T47D (cell line): ENCODE measurements around the gene ZFP36.
"Not testable (repeated sequence)": the region's sequence is repeated elsewhere in the genome, so short reads cannot be mapped to it uniquely, and the experiment has no call there.

Experiments
- DNase-seq, 2 experiments: peaks; one replicate each; pipeline versions ENCODE4 v3.0.0 to v3.0.0-alpha.2; 2011 to 2012; ENCODE audit warnings: low read depth in 1 of 2, low spot score in 1 of 2
- JUND ChIP-seq: IDR thresholded peaks from 2 replicates; pipeline ENCODE4 v1.6.1; 2012; ENCODE audit warnings: low read depth
- in situ Hi-C: cut with HindIII; loops from 2 replicates; pipeline ENCODE4 v1.10.0; 2016; ENCODE audit warnings: low sequenced_read_pairs, low pct_unique_long_range_greater_than_20kb

The ZFP36 gene

DNA sequence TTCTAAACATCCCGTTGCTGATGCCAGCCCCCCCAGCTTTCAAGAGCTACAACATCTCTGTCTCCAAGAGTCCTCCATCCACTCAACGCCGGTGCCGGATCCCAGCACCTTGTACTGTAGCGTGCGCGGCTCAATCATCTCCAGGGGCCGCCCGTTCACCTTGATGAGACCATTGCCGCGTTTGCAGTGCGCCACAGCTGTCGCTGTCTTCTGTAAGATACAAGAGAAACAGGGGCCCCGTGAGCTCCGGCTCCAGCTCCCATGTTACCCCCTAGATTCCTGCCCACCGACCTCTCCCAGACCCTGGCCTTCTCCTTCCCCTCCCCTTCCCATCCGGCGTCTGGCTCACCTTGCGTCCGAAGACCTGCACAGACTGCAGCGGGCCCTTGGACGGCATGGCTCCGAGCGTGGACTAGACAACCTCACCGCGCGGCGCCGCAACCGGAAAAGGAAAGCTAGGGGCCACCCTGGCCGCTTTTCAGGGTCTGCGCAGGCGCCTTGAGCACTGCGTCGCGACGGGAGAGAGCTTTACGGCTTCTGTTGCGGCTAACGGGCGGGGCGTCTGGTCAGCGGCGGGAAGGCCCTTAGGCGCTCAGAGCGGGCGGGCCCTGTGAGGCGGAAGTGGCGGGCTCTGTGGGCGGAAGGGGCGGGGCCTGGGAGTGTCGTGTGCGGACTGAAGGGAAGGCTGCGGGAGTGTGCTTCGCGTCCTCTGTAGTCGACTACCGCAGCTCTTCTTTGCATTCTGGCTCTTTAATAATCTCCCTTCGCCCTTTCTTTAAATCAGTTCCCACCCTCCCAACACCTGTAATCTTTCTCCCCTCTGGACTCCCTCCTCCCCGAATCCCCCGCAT is 29.1 kb downstream of the ZFP36 start, which contains the start of gene RPS16:
Gene RPS16 (minus strand): TSS at position 451 of the 851 bp plus-strand sequence. CDS start 54 bp downstream, at position 397.
- in situ Hi-C loops, result no loop called here
- no peak for TF ChIP-seq JUND
- DNase-seq, result peak; percentile 56 to 96

DNA sequence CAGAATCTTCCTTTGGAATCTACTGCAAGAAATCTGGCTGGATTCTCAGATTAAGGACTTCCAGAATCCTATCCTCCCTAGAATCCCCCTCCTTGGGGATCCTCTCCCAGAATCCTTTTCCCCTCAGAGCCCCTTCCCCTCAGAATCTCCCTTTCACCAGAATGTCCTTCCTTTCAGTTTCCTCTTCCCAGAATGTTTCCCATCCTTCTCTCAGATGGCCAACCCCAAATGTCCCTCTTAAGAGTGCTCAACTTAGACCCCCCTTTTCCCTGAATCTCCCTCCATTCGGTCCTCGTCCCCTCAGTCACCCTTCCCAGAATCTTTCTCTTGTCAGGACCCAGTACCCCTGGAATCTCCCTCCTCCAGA is 29.7 kb downstream of the ZFP36 start:
- no peak for TF ChIP-seq JUND
- no peak for DNase-seq
- in situ Hi-C loops, result no loop called here

DNA sequence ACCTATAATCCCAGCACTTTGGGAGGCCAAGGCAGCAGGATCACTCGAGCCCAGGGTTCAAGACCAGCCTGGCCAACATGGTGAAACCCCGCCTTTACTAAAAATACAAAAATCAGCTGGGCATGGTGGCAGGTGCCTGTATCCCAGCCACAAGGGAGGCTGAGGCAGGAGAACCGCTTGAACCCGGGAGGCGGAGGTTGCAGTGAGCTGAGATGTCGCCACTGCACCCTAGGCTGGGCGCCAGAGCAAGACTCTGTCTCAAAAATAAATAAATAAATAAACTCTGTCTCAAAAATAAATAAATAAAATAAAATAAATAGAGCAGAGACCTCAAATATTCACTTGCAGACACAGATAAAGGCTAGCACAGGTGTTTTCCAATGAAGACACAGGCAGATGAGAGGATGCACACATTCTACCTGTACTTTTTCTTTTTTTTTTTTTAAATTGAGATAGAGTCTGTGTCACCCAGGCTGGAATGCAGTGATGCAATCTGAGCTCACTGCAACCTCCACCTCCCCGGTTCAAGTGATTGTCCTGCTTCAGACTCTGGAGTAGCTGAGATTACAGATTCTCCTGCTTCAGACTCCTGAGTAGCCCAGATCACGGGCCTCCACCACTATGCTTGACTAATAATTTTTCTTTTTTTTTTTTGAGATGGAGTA is 31.8 kb downstream of the ZFP36 start:
- in situ Hi-C loops, result no loop called here
- no peak for DNase-seq
- TF ChIP-seq JUND, result no peak

DNA sequence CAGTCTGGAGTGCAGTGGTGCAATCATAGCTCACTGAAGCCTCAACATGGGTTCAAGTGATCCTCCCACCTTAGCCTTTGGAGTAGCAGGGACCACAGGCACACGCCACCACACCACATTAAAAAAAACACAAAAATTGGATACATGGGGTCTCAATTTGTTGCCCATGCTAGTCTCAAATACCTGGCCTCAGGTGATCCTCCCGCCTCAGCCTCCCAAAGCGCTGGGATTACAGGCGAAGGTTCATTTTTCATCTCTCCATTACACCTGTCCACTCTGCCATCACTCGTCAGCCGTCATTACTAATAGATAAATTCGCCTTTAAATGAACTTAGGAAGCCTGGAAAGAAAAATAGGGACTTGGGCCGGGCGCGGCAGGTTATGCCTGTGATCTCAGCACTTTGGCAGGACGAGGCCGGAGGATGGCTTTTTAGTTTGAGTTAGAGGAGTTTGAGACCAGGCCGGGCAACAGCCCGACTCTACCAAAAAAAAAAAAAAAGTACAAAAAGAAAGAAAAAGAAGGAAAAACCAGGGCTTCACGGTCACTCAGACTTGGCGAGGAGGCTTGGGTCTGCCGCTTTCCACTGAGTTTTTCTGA is 38.0 kb downstream of the ZFP36 start:
- no peak for TF ChIP-seq JUND
- no peak for DNase-seq
- in situ Hi-C loops, result no loop called here

DNA sequence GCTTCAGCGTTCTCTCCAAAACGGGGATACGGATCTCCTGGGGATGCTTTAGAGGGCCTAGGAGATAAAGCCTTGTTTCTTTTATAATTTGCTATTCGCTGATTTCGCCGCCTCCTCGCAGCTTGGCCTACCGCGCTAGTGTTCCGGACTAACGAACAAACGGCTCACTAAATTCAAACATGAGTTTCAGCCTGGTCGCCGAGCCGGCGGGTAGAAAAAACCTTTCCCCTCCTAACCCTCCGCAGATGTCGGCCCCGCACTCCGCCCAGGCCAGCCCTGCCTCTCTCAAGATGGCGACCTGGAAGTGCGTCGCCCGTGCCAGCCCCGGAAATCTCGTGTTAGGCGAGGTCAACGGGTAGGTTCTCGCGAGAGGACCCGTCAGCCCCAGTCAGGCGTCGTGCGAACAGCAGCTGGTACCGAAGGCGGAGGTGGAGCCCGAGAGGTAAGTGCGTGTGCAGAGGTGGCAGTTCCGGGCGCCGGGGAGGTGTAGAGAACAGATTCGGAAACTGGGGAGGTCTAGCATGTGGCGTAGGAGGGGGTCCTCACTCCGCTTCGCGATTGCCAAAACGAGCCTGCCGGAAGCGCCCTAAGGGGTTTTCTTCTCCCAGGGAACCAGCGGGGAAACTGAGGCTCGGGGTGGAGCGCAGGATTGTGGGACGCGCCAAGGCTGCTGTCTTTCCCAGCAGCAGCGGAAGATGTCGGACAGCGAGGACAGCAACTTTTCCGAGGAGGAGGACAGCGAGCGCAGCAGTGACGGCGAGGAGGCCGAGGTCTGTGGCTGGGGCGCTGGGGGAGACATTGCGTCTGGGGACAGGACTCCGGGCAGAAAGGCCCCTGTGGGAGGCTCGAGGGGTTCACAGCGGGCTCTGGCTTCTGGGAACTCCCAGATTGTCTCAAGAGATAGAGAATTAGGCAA is 38.8 kb downstream of the ZFP36 start, which contains the start of gene SUPT5H:
Gene SUPT5H (plus strand): TSS at position 387 of the 916 bp plus-strand sequence. CDS start 309 bp downstream, at position 696.
- no peak for TF ChIP-seq JUND
- in situ Hi-C loops, result no loop called here
- DNase-seq, result peak; percentile 82 to 97

DNA sequence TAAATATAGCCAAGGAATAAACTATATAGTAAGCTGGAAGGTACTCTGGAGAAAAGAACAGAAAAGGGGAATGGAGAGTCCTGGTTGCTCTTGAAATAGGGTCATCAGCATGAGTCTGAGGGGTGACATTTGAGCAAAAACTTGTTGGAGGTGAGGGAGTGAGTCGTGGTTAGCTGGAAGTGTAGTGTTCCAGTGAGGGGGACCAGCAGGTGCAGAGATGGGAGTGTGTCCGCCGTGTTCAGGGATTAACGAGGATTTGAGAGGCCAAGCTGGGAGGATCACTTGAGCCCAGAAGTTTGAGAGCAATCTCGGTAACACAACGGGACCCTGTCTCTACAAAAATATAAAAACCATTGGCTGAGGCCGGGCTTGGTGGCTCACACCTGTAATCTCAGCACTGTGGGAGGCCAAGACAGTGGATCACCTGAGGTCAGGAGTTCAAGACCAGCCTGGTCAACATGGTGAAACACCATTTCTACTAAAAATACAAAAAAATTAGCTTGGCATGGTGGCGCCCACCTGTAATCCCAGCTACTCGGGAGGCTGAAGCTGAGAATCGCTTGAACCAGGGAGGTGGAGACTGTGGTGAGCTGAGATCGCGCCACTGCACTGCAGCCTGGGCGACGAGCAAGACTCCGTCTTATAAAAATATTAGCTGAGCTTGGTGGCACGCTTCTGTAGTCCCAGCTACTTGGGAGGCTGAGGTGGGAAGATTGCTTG is 39.9 kb downstream of the ZFP36 start:
- in situ Hi-C loops, result no loop called here
- no peak for TF ChIP-seq JUND
- DNase-seq, result no peak

DNA sequence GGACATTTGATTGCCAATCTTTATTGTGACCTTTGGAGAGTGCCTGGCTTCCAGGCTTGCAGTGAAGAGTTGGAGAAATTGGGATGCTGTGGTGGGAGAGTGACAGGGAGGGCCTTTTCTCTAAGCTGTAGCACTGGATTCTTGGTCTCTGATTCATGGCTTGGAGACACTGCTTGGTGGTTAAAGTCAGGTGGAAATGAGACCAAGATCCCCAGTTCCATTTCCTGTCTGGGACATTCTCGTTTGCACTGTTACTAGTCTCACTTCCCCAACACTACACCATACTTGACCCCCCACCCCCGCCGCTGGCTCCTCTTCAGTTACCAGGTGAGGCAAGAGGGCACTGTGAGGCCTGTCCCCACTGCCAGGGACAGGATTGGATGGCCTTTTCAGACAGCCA is 41.6 kb downstream of the ZFP36 start:
- TF ChIP-seq JUND, result no peak
- in situ Hi-C loops, result no loop called here
- no peak for DNase-seq

DNA sequence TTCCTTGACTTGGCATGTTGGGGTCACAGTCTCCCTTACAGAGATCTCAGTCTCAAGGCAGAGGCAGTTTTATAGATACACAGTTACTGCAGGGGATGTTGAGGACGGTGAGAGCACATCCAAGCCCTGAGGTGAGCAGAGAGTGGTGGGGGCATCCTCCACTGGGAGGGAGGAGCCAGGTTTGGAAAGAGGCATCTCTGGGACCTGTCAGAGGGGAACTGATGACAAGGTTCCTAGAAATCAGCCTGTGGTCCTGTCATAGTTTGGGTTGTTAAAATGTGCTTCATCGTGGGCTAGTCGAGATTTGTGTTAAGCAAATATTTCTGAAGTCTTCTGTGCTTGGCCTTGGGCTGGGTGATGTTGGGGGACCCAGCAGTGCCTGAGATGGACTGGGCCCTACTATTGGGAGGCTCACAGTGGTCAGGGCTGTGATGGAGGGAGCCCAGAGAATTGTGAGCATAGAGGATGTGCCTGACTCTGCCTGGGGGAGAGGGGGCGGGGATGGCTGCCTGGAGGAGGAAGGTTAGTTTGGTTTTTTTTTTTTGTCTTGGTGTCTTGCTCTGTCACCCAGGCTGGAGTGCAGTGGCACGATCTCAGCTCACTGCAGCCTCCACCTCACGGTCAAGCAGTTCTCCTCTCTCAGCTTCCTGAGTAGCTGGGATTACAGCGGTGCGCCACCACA is 42.6 kb downstream of the ZFP36 start:
- in situ Hi-C loops, result no loop called here
- TF ChIP-seq JUND, result no peak
- no peak for DNase-seq

DNA sequence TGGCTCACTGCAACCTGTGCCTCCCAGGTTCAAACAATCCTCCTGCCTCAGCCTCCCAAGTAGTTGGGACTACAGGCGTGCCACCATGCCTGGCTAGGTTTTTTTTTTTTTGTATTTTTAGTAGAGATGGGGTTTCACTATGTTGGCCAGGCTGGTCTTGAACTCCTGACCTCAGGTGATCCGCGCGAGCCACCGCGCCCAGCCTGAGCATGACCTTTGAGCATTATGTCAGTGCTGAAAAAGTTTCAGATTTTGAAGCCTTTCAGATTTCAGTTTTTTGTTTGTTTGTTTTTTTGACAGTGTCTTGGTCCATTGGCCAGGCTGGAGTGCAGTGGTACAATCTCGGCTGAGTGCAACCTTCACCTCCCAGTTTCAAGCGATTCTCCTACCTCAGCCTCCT is 44.6 kb downstream of the ZFP36 start:
- not testable (repeated sequence) for DNase-seq

More for the DNA sequence above, 44.6 kb downstream of the ZFP36 start:
- in situ Hi-C loops, result not testable (repeated sequence)
